HepG2 (cell line): ENCODE data around the gene TMEM176A. TPM values are rescaled to one million over a fixed set of nuclear protein-coding genes. Genes with fewer than 3 reads are reported as not detected.
"Not testable (repeated sequence)": the region's sequence is repeated elsewhere in the genome, so short reads cannot be mapped to it uniquely, and the experiment has no call there.

Source experiments
- RXRB ChIP-seq: IDR thresholded peaks from 2 replicates; pipeline ENCODE4 v1.6.1; 2016; ENCODE audit warnings: borderline replicate concordance, missing genetic modification reagents, missing compliant biosample characterization
- SIX4 ChIP-seq: sonication (generic); formaldehyde crosslinking; IDR thresholded peaks from 2 replicates; pipeline ENCODE4 v1.4.0; 2020; ENCODE audit warnings: missing genetic modification reagents
- SOX5 ChIP-seq: IDR thresholded peaks from 2 replicates; pipeline ENCODE4 v1.6.1; 2016; ENCODE audit warnings: borderline replicate concordance
- TBX2 ChIP-seq: sonication (generic); formaldehyde crosslinking; IDR thresholded peaks from 2 replicates; pipeline ENCODE4 v1.5.0; 2020; ENCODE audit warnings: missing genetic modification reagents, mild to moderate bottlenecking, borderline replicate concordance
- ZFY ChIP-seq: sonication (generic); formaldehyde crosslinking; IDR thresholded peaks from 2 replicates; pipeline ENCODE4 v1.4.0; 2020; ENCODE audit warnings: missing genetic modification reagents
- ZNF781 ChIP-seq: sonication (generic); formaldehyde crosslinking; IDR thresholded peaks from 2 replicates; pipeline ENCODE4 v1.5.1; 2020; ENCODE audit warnings: borderline replicate concordance, mild to moderate bottlenecking, missing genetic modification reagents; ENCODE audit errors: not compliant biosample characterization
- ZSCAN21 ChIP-seq: sonication (generic); formaldehyde crosslinking; IDR thresholded peaks from 2 replicates; pipeline ENCODE4 v1.8.0; 2022; ENCODE audit warnings: mild to moderate bottlenecking, missing genetic modification reagents, moderate library complexity, borderline replicate concordance
- polyA plus RNA-seq, 8 experiments: library from polyadenylated mRNA; depleted of rRNA in 3 of 8; stranded (reverse) in 7 of 8; unstranded in 1 of 8; fragments of >200 nt; fragmentation: Illumina TruSeq in 4 of 8; extraction: Trizol in 4 of 8; gene quantifications; 2 replicates each; pipeline versions ENCODE4 v1.2.1 to v1.2.3, GENCODE V29; 2011 to 2016; ENCODE audit warnings: low read depth in 4 of 8, missing spikeins in 1 of 8, mixed read lengths in 1 of 8; ENCODE audit not compliant: insufficient read depth in 1 of 8
- total RNA-seq, 5 experiments: library from RNA; depleted of rRNA; stranded (reverse); fragments of >200 nt; fragmentation: Illumina TruSeq; extraction: Trizol; gene quantifications; 2 replicates each; pipeline ENCODE4 v1.2.3, GENCODE V29; 2016; ENCODE audit warnings: low read depth in 1 of 5
- TF ChIP-seq, protein P1 (sequence below), 2 experiments: fragments of 450-650 bp in 1 of 2; sonication (generic) in 1 of 2; formaldehyde crosslinking in 1 of 2; IDR thresholded peaks; 2 replicates each; pipeline versions ENCODE4 v1.6.1 to v1.8.0; 2016 to 2022; ENCODE audit warnings: antibody characterized with exemption in 1 of 2, mild to moderate bottlenecking in 1 of 2, missing genetic modification reagents in 1 of 2
- TF ChIP-seq, protein P2 (sequence below): sonication (generic); formaldehyde crosslinking; IDR thresholded peaks from 2 replicates; pipeline ENCODE4 v1.5.1; 2020; ENCODE audit warnings: mild to moderate bottlenecking, missing genetic modification reagents, borderline replicate concordance
- TF ChIP-seq, protein P3 (sequence below): sonication (generic); formaldehyde crosslinking; IDR thresholded peaks from 2 replicates; pipeline ENCODE4 v1.4.0; 2020; ENCODE audit warnings: missing genetic modification reagents

The TMEM176A gene
- total and polyA plus RNA-seq, 2 of the 13 experiments (the other 11 are each of a cell fraction or from before 2014, with no cell fraction given), result not detected

DNA sequence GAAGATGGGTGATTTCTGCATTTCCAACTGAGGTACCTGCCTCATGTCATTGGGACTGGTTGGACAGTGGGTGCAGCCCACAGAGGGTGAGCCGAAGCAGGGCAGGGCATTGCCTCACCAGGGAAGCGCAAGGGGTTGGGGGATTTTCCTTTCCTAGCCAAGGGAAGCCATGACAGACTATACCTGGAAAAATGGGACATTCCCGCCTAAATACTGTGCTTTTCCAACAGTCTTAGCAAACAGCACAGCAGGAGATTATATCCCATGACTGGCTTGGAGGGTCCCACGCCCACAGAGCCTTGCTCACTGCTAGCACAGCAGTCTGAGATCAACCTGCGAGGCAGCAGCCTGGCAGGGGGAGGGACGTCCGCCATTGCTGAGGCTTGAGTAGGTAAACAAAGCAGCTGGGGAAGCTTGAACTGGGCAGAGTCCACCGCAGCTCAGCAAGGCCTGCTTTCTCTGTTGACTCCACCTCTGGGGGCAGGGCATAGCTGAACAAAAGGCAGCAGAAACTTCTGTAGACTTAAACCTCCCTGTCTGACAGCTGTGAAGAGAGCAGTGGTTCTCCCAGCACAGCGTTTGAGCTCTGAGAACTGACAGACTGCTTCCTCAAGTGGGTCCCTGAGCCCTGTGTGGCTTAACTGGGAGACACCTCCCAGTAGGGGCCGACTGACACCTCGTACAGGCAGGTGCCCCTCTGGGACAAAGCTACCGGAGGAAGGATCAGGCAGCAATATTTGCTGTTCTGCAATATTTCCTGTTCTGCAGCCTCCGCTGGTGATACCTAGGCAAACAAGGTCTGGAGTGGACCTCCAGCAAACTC lies 7.3 kb downstream of the TMEM176A start (continued):
- TF ChIP-seq, protein P1, sequence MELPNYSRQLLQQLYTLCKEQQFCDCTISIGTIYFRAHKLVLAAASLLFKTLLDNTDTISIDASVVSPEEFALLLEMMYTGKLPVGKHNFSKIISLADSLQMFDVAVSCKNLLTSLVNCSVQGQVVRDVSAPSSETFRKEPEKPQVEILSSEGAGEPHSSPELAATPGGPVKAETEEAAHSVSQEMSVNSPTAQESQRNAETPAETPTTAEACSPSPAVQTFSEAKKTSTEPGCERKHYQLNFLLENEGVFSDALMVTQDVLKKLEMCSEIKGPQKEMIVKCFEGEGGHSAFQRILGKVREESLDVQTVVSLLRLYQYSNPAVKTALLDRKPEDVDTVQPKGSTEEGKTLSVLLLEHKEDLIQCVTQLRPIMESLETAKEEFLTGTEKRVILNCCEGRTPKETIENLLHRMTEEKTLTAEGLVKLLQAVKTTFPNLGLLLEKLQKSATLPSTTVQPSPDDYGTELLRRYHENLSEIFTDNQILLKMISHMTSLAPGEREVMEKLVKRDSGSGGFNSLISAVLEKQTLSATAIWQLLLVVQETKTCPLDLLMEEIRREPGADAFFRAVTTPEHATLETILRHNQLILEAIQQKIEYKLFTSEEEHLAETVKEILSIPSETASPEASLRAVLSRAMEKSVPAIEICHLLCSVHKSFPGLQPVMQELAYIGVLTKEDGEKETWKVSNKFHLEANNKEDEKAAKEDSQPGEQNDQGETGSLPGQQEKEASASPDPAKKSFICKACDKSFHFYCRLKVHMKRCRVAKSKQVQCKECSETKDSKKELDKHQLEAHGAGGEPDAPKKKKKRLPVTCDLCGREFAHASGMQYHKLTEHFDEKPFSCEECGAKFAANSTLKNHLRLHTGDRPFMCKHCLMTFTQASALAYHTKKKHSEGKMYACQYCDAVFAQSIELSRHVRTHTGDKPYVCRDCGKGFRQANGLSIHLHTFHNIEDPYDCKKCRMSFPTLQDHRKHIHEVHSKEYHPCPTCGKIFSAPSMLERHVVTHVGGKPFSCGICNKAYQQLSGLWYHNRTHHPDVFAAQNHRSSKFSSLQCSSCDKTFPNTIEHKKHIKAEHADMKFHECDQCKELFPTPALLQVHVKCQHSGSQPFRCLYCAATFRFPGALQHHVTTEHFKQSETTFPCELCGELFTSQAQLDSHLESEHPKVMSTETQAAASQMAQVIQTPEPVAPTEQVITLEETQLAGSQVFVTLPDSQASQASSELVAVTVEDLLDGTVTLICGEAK (IDR thresholded peaks at IDR 0.05), result not testable (repeated sequence)
- TF ChIP-seq, protein P1 (CRISPR knock-in tag; IDR thresholded peaks at IDR 0.05), result 0 out of 2 replicates have a peak, but pooled peaks have one; percentile 40
- TF ChIP-seq RXRB (CRISPR knock-in tag) (peak; percentile 31; the same call in 1 of the 2 replicates), ZNF781 (peak; percentile 71), ZFY (CRISPR knock-in tag) (peak; percentile 69), ZSCAN21 (CRISPR knock-in tag) (peak; percentile 56; the same call in 1 of the 2 replicates), TBX2 (CRISPR knock-in tag) (peak; percentile 71), SIX4 (CRISPR knock-in tag) (peak; percentile 44; the same call in 1 of the 2 replicates), SOX5 (CRISPR knock-in tag) (peak; percentile 74; the same call in 1 of the 2 replicates)
- TF ChIP-seq, protein P2, sequence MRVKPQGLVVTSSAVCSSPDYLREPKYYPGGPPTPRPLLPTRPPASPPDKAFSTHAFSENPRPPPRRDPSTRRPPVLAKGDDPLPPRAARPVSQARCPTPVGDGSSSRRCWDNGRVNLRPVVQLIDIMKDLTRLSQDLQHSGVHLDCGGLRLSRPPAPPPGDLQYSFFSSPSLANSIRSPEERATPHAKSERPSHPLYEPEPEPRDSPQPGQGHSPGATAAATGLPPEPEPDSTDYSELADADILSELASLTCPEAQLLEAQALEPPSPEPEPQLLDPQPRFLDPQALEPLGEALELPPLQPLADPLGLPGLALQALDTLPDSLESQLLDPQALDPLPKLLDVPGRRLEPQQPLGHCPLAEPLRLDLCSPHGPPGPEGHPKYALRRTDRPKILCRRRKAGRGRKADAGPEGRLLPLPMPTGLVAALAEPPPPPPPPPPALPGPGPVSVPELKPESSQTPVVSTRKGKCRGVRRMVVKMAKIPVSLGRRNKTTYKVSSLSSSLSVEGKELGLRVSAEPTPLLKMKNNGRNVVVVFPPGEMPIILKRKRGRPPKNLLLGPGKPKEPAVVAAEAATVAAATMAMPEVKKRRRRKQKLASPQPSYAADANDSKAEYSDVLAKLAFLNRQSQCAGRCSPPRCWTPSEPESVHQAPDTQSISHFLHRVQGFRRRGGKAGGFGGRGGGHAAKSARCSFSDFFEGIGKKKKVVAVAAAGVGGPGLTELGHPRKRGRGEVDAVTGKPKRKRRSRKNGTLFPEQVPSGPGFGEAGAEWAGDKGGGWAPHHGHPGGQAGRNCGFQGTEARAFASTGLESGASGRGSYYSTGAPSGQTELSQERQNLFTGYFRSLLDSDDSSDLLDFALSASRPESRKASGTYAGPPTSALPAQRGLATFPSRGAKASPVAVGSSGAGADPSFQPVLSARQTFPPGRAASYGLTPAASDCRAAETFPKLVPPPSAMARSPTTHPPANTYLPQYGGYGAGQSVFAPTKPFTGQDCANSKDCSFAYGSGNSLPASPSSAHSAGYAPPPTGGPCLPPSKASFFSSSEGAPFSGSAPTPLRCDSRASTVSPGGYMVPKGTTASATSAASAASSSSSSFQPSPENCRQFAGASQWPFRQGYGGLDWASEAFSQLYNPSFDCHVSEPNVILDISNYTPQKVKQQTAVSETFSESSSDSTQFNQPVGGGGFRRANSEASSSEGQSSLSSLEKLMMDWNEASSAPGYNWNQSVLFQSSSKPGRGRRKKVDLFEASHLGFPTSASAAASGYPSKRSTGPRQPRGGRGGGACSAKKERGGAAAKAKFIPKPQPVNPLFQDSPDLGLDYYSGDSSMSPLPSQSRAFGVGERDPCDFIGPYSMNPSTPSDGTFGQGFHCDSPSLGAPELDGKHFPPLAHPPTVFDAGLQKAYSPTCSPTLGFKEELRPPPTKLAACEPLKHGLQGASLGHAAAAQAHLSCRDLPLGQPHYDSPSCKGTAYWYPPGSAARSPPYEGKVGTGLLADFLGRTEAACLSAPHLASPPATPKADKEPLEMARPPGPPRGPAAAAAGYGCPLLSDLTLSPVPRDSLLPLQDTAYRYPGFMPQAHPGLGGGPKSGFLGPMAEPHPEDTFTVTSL (CRISPR knock-in tag), result peak; percentile 64; the same call in 1 of the 2 replicates
- TF ChIP-seq, protein P3, sequence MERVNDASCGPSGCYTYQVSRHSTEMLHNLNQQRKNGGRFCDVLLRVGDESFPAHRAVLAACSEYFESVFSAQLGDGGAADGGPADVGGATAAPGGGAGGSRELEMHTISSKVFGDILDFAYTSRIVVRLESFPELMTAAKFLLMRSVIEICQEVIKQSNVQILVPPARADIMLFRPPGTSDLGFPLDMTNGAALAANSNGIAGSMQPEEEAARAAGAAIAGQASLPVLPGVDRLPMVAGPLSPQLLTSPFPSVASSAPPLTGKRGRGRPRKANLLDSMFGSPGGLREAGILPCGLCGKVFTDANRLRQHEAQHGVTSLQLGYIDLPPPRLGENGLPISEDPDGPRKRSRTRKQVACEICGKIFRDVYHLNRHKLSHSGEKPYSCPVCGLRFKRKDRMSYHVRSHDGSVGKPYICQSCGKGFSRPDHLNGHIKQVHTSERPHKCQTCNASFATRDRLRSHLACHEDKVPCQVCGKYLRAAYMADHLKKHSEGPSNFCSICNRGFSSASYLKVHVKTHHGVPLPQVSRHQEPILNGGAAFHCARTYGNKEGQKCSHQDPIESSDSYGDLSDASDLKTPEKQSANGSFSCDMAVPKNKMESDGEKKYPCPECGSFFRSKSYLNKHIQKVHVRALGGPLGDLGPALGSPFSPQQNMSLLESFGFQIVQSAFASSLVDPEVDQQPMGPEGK (CRISPR knock-in tag), result peak; percentile 1; the same call in 1 of the 2 replicates
